ENCODE measurements around the gene SPIB.

SPIB gene

DNA sequence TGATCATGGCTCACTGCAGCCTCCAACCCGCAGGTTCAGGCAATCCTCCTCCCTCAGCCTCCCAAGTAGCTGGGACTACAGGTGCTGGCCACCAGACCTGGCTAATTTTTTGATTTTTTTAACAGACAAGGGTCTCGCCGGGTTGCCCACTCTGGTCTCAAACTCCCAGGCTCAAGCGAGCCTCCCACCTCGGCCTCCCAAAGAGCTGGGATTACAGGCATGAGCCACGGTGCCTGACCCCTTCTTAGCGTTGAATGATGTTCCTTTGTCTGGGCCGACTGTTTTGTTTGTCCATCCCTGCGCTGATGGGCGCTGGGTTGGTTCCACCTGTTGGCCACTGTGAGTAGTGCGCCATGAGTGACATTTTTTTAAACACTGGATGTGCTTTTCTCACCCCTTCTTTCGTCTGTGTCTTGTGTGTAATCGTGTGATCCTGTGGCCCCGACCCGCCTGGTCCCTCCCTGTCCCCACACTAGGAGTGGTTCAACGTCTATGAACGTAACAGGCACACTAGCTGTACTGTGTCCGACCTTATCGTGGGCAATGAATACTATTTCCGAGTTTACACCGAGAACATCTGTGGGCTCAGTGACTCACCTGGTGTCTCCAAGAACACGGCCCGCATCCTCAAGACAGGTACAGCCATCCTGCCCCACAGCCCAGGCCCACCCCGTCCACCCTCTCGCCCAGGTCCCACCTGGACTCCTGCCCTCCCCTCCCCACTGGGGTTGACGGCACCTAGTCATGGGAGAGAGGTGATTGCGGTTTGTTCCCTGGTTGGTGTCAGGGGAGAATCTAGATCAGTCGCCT is 42.5 kb downstream of the SPIB start:
- no peaks in the 10 kb centered on the region for H4K20me1 ChIP-seq (ENCODE audit: control insufficient read depth, insufficient read depth, low read depth, low read length)
- H3K4me1 ChIP-seq (ENCODE audit: control insufficient read depth, low read length) = peaks cover 27% of the 10 kb centered on the region
- H3K9me2 ChIP-seq (replicated peaks; ENCODE audit: control insufficient read depth, low read length) = no peaks in the 10 kb centered on the region
- no peaks in the 10 kb centered on the region for H3K9me3 ChIP-seq (ENCODE audit: control insufficient read depth, insufficient read depth, low read length)
- no peaks in the 10 kb centered on the region for H3K27me3 ChIP-seq (ENCODE audit: control insufficient read depth, low read length)
- H3K4me3 ChIP-seq (ENCODE audit: low read length) = peak overlapping the region; percentile 42
- TF ChIP-seq EZH2phosphoT487 (IDR thresholded peaks at IDR 0.05; ENCODE audit: borderline replicate concordance, low read length) = no peak
- TF ChIP-seq, protein P1, sequence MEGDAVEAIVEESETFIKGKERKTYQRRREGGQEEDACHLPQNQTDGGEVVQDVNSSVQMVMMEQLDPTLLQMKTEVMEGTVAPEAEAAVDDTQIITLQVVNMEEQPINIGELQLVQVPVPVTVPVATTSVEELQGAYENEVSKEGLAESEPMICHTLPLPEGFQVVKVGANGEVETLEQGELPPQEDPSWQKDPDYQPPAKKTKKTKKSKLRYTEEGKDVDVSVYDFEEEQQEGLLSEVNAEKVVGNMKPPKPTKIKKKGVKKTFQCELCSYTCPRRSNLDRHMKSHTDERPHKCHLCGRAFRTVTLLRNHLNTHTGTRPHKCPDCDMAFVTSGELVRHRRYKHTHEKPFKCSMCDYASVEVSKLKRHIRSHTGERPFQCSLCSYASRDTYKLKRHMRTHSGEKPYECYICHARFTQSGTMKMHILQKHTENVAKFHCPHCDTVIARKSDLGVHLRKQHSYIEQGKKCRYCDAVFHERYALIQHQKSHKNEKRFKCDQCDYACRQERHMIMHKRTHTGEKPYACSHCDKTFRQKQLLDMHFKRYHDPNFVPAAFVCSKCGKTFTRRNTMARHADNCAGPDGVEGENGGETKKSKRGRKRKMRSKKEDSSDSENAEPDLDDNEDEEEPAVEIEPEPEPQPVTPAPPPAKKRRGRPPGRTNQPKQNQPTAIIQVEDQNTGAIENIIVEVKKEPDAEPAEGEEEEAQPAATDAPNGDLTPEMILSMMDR (IDR thresholded peaks at IDR 0.05; ENCODE audit: low read depth, low read length, poor library complexity, severe bottlenecking) = peak; percentile 90
- peaks cover 14% of the 10 kb centered on the region for H3F3A ChIP-seq (ENCODE audit: control insufficient read depth, insufficient read depth)
- peak overlapping the region; percentile 87 for H3K27ac ChIP-seq (ENCODE audit: low read depth, low read length)
- H3K79me2 ChIP-seq (ENCODE audit: control insufficient read depth, low read length) = no peaks in the 10 kb centered on the region
- H3K36me3 ChIP-seq (ENCODE audit: control insufficient read depth, low read length) = peaks cover 35% of the 10 kb centered on the region
- H3K4me2 ChIP-seq (ENCODE audit: low read length) = peak overlapping the region; percentile 59

DNA sequence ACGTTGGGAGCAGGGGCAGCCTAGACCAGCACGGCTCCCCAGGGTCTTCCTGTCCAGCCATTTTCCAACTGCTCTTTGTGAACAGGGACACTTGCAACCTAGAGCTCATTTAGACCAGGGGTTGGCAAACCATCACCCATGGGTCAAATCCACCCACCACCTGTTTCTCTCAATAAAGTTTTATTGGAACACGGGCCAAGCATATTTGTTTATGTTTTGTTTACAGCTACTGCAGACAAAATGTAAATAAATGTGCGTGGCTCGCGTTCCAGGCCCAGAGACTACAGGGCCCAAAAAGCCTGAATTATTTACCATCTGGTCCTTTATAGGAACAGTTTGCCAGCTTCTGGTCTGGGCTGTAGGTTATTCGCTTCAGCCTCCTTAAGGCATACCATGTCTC is 44.2 kb downstream of the SPIB start:
- Histone ChIP-seq H3K9me2 (replicated peaks; ENCODE audit: control insufficient read depth, low read length) (no peaks in the 10 kb centered on the region), H3K79me2 (ENCODE audit: control insufficient read depth, low read length) (no peaks in the 10 kb centered on the region), H3K36me3 (ENCODE audit: control insufficient read depth, low read length) (peaks cover 27% of the 10 kb centered on the region), H3K4me1 (ENCODE audit: control insufficient read depth, low read length) (peaks cover 27% of the 10 kb centered on the region), H3K27me3 (ENCODE audit: control insufficient read depth, low read length) (no peaks in the 10 kb centered on the region), H3K4me2 (ENCODE audit: low read length) (no peak overlapping the region), H3K27ac (ENCODE audit: low read depth, low read length) (no peak overlapping the region), H3F3A (ENCODE audit: control insufficient read depth, insufficient read depth) (peaks cover 14% of the 10 kb centered on the region), H3K4me3 (ENCODE audit: low read length) (no peak overlapping the region), H4K20me1 (ENCODE audit: control insufficient read depth, insufficient read depth, low read depth, low read length) (no peaks in the 10 kb centered on the region), H3K9me3 (ENCODE audit: control insufficient read depth, insufficient read depth, low read length) (no peaks in the 10 kb centered on the region)
- TF ChIP-seq EZH2phosphoT487 (IDR thresholded peaks at IDR 0.05; ENCODE audit: borderline replicate concordance, low read length) = no peak
- TF ChIP-seq, protein P1 (IDR thresholded peaks at IDR 0.05; ENCODE audit: low read depth, low read length, poor library complexity, severe bottlenecking) = no peak

DNA sequence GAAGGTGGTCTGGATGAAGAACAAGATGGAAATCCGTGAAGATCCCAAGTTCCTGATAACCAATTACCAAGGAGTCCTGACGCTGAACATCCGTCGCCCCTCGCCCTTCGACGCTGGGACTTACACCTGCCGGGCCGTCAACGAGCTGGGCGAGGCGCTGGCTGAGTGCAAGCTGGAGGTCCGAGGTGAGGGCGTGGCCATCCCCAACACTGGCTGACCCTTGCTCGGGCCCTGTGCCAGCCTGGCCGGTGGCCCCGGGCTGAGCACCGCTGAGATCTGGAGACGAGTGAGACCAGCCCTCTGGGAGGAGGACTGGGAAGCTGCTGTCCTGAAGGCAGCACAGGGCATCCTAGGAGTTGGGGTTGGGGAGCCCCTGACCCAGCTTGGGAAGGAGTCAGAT is 45.6 kb downstream of the SPIB start:
- H3K27ac ChIP-seq (ENCODE audit: low read depth, low read length) = no peak overlapping the region
- H4K20me1 ChIP-seq (ENCODE audit: control insufficient read depth, insufficient read depth, low read depth, low read length) = no peaks in the 10 kb centered on the region
- no peaks in the 10 kb centered on the region for H3K9me3 ChIP-seq (ENCODE audit: control insufficient read depth, insufficient read depth, low read length)
- peaks cover 14% of the 10 kb centered on the region for H3F3A ChIP-seq (ENCODE audit: control insufficient read depth, insufficient read depth)
- TF ChIP-seq EZH2phosphoT487 (IDR thresholded peaks at IDR 0.05; ENCODE audit: borderline replicate concordance, low read length) = no peak
- TF ChIP-seq, protein P1 (IDR thresholded peaks at IDR 0.05; ENCODE audit: low read depth, low read length, poor library complexity, severe bottlenecking) = no peak
- H3K4me3 ChIP-seq (ENCODE audit: low read length) = no peak overlapping the region
- peaks cover 23% of the 10 kb centered on the region for H3K36me3 ChIP-seq (ENCODE audit: control insufficient read depth, low read length)
- no peaks in the 10 kb centered on the region for H3K27me3 ChIP-seq (ENCODE audit: control insufficient read depth, low read length)
- no peaks in the 10 kb centered on the region for H3K9me2 ChIP-seq (replicated peaks; ENCODE audit: control insufficient read depth, low read length)
- H3K4me2 ChIP-seq (ENCODE audit: low read length) = no peak overlapping the region
- no peaks in the 10 kb centered on the region for H3K79me2 ChIP-seq (ENCODE audit: control insufficient read depth, low read length)
- H3K4me1 ChIP-seq (ENCODE audit: control insufficient read depth, low read length) = peaks cover 23% of the 10 kb centered on the region
